WTC11 (cell line): ENCODE results near the gene TBX20.
"Not testable (repeated sequence)": the region's sequence is repeated elsewhere in the genome, so short reads cannot be mapped to it uniquely, and the experiment has no call there.

ENCODE experiments used
- CBFB ChIP-seq: sonication (generic); formaldehyde crosslinking; IDR thresholded peaks from 2 replicates; pipeline ENCODE4 v1.8.1; 2022; ENCODE audit warnings: mild to moderate bottlenecking, low read depth, missing genetic modification reagents
- NR2C2 ChIP-seq: sonication (generic); formaldehyde crosslinking; IDR thresholded peaks from 2 replicates; pipeline ENCODE4 v1.8.0; 2022; ENCODE audit warnings: mild to moderate bottlenecking, missing genetic modification reagents
- ZNF121 ChIP-seq: sonication (generic); formaldehyde crosslinking; IDR thresholded peaks from 2 replicates; pipeline ENCODE4 v1.8.0; 2023; ENCODE audit warnings: missing genetic modification reagents
- TF ChIP-seq, protein P1 (sequence below): sonication (generic); formaldehyde crosslinking; conservative IDR thresholded peaks from 2 replicates; pipeline ENCODE4 v1.8.1; 2022; ENCODE audit warnings: mild to moderate bottlenecking, missing genetic modification reagents

DNA sequence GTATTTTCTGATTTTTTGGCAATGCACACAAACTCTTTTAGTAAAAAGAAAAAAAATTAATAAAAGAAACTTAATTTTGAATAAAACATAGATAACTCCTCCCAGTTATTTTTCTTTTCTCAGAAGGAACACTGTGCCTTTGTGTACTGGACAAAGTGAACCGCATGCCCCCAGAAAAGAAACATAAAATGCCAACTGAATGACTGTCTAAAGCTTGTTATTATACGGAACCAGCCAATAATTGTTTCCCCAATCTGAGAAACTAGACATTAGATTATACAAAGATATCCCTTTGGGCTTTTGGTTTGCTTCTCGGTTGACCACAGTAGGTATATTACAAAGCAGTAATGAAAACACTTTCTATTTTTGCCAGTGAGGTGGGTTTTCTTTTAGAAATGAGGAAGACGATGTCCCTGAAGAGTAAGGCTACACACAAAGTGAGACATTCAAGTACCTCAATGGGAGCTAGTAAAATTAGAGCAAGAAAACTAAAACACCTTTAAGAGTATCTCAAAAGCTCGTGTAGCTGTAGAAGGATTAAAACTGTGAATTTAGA, 25.3 kb downstream of the TBX20 start:
- not testable (repeated sequence) for TF ChIP-seq CBFB (CRISPR knock-in tag); NR2C2; ZNF121 (CRISPR knock-in tag)
- TF ChIP-seq, protein P1, sequence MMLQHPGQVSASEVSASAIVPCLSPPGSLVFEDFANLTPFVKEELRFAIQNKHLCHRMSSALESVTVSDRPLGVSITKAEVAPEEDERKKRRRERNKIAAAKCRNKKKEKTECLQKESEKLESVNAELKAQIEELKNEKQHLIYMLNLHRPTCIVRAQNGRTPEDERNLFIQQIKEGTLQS (CRISPR knock-in tag): not testable (repeated sequence)
